DMS53 (cell line): ENCODE data around the gene ADORA1.

Experiments used
- DNase-seq: peaks from one replicate; lab custom pipeline; 2025; lab: John Stamatoyannopoulos, UW

Gene ADORA1

GRCh38 chr1:203127666-203128430 is at the start of gene ADORA1:
ADORA1 (plus strand) TSS chr1:203127726; CDS start chr1:203128842, 1,116 bp downstream.
- peak; percentile 69 for DNase-seq

DNA sequence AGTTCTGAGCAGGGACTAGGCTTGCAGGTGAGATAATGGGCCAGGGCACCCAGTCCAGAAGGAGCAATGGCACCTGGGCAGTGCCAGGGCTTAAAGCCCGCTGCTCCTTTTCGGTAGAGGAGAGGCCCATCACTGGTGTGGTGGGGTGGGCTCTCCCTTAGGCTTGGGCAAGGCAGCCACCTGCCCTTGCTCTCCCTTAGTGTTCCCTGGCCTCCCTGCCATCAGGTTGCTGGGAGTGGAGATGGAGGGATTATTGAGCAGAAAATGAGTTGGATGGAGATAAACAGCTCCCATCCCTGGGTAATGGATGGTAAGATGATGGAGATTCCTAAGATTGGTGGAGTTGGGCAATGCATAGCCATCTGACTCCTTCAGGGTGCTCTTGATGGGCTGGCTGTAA is 49.6 kb upstream of the ADORA1 start:
- DNase-seq: no peak

DNA sequence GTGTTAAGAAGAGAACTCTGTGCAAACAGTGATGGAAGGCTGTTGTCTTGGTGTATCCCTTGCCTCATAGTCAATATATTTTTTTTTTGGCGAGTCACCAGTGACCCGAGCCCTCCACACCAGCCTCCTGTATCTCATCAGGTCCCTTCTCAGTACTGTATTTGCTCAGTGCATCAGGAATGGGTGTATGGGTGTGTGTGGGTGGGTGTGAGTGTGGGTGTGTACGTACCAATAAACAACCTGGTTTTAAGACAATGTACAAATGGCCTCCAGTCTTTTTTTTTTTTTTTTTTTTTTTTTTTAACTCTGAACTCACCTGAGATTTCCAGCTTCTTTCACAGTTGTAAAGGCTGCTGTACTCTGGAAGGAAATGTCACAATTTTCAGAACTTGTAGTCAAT is 49.0 kb upstream of the ADORA1 start:
- DNase-seq: no peak

- DNase-seq: no peak
These were observed 47.1 kb upstream of the ADORA1 start for GRCh38 chr1:203080456-203080855.

DNA sequence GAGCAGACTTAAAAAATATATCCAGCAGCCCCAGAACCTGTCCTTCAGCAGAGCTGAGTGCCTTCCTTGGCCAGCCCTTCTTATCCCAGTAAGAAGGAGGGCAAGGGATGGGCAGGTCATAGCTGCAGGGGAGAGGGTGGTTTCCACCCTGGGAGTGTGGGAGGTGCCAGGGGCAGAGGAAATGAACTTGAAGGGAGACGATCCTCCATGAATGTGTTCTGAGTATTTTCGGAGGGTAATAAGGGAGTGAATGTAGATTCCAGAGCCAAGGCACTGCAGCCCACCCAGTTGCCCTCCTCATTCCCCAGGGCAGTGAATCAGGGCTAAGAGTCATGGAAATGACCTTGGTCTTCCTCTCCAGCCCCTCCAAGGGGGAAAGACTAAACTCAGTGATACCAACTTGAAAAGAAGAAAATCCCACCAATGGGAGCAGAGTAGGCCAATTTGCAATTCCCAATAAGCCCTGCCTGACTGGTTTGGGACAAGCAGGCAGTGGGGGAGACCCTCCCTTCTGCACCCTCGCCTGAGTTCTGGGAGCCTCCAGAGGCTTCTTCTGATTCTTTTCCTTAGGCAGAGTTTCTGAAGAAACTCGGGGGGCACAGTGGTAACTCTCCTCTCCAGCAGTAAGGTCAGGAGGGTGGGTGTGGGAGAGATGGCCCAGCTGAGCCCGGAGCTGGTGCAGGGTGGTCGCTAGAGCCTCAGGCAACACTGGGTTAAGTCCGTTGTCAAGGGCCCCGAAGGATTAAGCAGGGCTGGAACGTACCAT is 45.9 kb upstream of the ADORA1 start:
- DNase-seq: no peak

DNA sequence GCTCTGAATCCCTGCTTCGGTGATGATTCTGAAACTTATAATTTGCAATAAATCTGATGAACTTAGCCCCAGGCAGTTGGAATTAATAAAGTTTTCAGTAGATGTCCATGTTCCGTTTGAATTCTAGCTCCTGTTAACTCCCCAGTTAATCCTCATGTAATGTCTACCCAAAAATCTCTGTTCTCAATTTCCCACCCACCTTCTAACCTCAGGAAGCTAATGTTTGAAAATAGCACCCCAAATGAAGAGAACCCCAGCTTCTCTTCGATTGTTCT is 45.4 kb upstream of the ADORA1 start:
- no peak for DNase-seq

DNA sequence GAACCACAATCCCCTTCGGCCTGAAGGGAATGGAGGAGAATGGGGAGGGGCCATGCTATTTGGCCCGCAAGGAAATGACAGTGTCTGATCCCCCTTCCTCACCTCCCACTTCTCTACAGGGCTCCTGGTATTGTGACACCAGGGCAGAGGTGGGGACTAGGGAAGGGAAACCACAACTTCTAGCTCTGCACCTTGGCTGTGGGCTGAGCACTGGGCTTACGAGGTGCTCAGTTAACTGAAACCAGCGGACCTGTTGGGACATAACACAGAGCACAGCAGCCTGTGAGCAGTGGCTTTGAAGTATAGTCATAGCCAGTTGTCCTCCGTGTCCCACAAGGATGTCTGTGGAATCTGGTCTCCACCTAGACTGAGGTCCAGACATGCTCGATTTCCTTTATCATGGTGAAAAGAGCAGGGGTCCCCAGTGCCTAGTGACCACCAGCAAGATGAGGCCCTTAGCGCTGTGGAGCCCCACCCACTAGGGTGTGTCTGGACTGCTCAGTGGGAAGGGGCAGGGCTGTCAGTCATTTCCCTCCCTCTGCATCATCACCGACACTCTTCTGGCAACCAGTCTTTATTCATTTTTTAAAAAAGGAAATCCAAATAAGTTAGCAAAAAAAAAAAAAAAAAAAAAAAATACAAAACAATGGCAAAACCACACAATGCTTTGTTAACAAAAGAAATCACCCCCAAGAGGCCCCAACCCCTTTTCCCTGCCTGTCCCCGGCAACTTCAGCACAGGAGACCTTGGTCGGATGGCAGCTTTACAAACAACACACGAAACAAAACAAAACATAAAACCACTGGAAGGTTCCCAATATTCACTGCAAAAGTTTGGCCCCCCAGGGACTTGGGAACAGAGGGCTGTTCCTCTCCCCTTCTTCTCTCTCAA is 44.7 kb upstream of the ADORA1 start:
- DNase-seq: no peak

- DNase-seq: no peak
These were observed 44.0 kb upstream of the ADORA1 start for GRCh38 chr1:203083463-203083921.

DNA sequence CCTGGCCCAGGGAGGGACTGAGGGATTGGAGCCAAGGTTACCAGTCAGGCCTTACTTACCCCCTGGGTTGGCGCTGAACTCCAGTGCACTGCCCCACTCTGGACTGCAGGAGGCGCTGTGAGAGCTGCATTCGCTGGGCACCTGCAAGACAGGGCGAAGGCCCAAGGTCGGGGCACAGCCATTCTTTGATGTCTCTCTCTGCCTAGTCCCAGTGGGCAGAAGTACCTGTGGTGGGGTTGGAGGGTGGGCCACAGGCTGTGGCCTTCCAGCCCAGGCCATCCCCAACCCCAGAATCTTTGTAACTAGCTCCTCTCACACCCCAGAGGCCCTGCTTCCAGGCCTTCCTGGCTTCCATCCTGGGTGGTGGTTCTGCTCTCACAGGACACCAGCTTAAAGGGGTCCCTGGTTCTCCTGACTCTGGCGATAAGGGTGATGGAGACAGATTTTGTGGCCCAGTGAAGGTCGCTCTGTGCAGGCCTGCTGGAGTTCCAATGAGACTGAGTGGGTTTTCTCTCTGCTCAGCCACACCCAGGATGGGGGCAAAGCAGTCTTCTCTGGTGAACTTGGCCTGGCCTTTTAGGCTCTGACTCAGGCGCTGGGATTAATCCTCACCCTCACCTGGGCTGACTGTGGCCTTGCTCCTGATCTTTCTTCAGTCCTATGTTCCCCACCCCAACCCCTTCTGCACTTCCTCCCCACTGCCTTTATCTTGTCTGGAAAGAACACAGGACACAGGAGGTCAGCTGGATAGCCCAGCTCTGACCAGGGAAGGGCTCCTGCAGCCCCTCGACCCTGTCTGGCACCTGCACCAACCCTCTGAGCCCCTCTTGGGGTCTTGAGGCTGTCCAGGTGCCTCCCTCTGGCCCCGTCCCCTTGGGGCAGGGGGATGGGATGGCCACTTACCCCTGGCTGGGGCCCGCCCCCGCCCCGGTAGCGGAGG is 42.7 kb upstream of the ADORA1 start:
- peak; percentile 31 for DNase-seq

DNA sequence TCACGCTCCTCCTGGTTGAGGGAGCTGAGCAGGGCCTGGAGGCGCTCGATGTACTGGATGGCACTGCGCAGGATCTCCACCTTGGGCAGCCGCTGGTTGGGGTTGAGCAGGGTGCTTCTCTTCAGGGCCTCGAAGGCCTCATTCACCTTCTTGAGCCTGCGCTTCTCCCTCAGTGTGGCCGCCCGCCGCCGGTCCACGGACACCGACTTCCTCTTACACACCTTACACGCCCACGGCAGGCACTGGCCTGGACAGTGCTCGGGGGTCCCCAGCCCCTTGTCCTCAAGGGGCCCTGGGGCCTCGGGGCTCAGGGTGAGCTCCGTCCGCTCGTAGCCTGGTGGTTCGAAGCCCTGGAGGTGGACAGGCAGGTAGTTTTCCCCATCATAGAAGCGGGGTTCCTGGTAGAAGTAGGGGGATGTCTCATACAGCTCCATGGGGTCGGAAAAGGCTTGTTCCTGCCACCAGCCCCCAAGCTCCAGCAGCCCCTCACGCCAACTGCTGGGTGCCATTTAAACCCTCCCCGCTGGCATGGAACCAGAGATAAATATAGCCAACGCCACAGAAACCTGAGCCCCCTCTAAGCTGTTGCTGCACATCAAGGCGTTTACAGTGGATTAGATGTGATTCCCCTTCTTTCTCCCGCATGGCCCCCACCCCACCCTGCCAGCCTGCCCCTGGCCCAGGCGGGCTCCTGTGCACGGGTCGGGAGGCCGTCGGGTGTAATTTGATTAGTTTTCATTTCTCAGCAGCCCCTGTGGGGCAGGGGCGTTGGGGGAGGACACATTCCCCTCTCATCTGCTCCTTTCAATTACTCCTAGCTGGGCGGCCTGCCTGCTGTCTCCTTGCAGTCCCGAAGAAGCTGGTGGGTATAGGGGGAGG is 41.8 kb upstream of the ADORA1 start, which contains the start of gene MYOG:
MYOG (minus strand) TSS at position 485 of the 879 bp plus-strand sequence; CDS start at position 434, 51 bp downstream.
- no peak for DNase-seq

GRCh38 chr1:203086992-203087763 is 40.3 kb upstream of the ADORA1 start:
- DNase-seq: no peak

GRCh38 chr1:203088441-203088840 is 39.1 kb upstream of the ADORA1 start:
- no peak for DNase-seq

GRCh38 chr1:203089001-203089650 is 38.4 kb upstream of the ADORA1 start:
- no peak for DNase-seq

DNA sequence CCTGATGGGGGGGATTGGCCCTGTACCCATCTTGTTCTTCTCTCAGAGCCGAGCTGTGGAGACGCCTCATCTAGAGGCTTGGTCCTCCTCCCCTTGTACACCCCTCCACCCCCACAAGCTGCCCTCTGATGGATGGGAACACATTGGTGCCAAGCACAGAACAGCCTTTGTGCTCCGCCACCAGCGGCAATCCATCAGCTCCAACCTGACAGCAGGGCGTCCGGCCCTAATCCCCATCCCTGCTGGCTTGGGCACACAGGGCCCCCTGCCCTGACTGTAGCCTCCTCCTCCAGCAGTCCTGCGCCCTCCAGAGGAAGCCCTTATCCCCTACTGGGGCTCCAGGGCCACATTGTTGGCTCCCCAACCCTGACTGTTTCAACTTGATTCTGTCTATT is 37.9 kb upstream of the ADORA1 start:
- DNase-seq: no peak

GRCh38 chr1:203090421-203091198 is 36.9 kb upstream of the ADORA1 start:
- no peak for DNase-seq

DNA sequence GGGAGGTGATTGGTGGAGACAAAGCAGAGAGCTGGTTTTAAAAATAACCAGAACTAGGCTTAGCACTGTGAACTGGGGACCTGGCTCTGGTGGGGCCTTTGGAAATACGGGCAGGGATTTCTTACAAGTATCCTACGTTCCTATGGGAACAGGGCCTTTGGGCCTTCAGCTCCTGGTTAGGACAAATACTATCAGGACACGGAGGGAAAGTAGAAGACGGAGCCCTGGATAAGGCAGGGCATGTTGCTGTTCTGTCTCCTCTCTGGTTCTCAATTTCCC is 36.4 kb upstream of the ADORA1 start:
- DNase-seq: no peak

DNA sequence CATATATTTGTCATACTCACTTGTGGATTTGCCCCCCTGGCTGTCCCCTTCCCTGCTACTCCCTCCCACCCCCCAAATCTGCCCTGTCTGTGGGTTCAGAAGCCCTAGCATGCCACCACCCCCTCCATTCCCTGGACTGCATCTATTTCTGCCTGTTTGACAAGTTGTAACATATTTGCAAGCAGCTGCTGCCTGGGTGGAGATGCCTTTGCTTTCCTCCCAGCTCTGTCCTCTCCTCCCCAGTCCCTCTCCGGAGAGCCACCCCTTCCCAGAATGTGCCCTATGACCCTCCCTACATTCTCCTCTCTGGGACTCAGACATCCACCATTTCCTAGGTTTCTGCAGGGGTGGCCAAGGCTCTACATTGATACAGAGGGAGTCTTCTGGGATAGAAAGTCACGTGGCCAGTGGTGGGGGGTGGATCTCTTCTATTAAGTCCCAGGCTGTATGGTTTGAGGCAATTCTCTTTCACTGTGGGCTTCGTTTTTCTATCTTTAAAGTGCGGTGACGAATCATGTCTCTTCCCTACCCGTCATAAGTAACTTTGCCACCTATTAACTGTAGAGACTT is 35.7 kb upstream of the ADORA1 start:
- no peak for DNase-seq
